ENCODE results near the gene DDAH1.
"Not testable (repeated sequence)": the region's sequence is repeated elsewhere in the genome, so short reads cannot be mapped to it uniquely, and the experiment has no call there.

Gene DDAH1

DNA sequence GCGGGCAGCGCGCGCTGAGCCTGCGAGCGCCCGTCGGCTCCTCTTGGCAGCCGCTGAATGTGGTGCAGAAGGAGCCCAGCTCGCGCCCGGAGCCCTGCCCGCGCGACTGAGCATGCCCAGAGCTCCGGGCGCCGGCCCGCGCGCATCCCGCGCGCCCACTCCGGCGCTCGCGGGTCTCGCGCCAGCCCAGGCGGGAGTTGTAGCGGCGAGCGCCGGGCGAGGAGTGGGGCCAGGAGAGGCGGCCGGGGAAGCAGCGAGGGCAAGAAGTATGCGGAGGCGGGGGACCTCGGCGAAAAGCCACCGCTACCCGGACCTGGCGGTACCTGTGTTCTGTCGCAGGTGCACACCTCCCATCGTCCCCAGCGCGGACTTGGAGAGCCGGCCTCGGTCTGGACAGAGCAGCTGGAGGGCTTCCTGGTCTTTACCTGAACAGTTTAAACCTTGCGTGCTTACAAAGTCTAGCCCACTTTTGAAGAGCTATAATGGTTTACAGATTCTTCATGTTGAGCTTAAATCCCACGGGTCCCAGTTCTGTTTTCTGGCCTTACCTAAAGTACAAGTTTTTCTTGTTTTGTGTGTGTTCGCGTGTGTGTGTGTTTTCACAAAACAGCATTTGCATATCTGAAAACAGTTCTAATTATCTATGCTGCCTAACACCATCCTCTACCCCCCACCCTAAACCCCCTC lies at the start of gene DDAH1:
TSS of gene DDAH1 (minus strand) at position 61 of the 687 bp plus-strand sequence. CDS start 114 bp downstream, outside the sequence.
- Histone ChIP-seq H3K4me2 (ENCODE audit: low read length) (peak within 1 kb of the TSS; percentile 97), H3K9ac (ENCODE audit: low read length) (peak within 1 kb of the TSS; percentile 60), H3K27me3 (ENCODE audit: low read depth, low read length) (0 out of 2 replicates have a peak, but pooled peaks cover 2% of the 10 kb centered on the region), H2AFZ (ENCODE audit: low read depth, low read length) (peak within 1 kb of the TSS; percentile 97), H3K9me3 (ENCODE audit: insufficient read depth, low read length) (peaks cover 3% of the 10 kb centered on the region; the same call in 1 of the 2 replicates), H3K4me1 (ENCODE audit: low read length) (peaks cover 12% of the 10 kb centered on the region; the same call in 1 of the 2 replicates), H4K20me1 (ENCODE audit: insufficient read depth, low read length) (no peaks in the 10 kb centered on the region), H3K27ac (ENCODE audit: low read length) (no peak within 1 kb of the TSS), H3K79me2 (ENCODE audit: low read length) (no peaks in the 10 kb centered on the region), H3K4me3 (ENCODE audit: low read length) (peak within 1 kb of the TSS; percentile 96), H3K36me3 (replicated peaks; ENCODE audit: low read depth, low read length) (no peaks in the 10 kb centered on the region)
- TF ChIP-seq EZH2phosphoT487 (IDR thresholded peaks at IDR 0.05; ENCODE audit: low read depth), result no peak
- TF ChIP-seq, protein P1, sequence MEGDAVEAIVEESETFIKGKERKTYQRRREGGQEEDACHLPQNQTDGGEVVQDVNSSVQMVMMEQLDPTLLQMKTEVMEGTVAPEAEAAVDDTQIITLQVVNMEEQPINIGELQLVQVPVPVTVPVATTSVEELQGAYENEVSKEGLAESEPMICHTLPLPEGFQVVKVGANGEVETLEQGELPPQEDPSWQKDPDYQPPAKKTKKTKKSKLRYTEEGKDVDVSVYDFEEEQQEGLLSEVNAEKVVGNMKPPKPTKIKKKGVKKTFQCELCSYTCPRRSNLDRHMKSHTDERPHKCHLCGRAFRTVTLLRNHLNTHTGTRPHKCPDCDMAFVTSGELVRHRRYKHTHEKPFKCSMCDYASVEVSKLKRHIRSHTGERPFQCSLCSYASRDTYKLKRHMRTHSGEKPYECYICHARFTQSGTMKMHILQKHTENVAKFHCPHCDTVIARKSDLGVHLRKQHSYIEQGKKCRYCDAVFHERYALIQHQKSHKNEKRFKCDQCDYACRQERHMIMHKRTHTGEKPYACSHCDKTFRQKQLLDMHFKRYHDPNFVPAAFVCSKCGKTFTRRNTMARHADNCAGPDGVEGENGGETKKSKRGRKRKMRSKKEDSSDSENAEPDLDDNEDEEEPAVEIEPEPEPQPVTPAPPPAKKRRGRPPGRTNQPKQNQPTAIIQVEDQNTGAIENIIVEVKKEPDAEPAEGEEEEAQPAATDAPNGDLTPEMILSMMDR (IDR thresholded peaks at IDR 0.05; ENCODE audit: low read depth, low read length), result no peak

DNA sequence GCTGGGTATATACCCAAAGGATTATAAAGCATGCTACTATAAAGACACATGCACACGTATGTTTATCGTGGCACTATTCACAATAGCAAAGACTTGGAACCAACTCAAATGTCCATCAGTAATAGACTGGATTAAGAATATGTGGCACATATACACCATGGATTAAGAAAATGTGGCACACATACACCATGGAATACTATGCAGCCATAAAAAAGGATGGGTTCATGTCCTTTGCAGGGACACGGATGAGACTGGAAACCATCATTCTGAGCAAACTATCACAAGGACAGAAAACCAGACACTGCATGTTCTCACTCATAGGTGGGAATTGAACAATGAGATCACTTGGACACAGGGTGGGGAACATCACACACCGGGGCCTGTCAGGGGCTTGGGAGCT lies 49.0 kb upstream of the DDAH1 start:
- not testable (repeated sequence) for H3K79me2 ChIP-seq (ENCODE audit: low read length); H4K20me1 ChIP-seq (ENCODE audit: insufficient read depth, low read length); H3K4me2 ChIP-seq (ENCODE audit: low read length); H2AFZ ChIP-seq (ENCODE audit: low read depth, low read length); H3K27me3 ChIP-seq (ENCODE audit: low read depth, low read length); H3K36me3 ChIP-seq (replicated peaks; ENCODE audit: low read depth, low read length); H3K27ac ChIP-seq (ENCODE audit: low read length); H3K4me1 ChIP-seq (ENCODE audit: low read length); H3K4me3 ChIP-seq (ENCODE audit: low read length); H3K9me3 ChIP-seq (ENCODE audit: insufficient read depth, low read length); H3K9ac ChIP-seq (ENCODE audit: low read length)

DNA sequence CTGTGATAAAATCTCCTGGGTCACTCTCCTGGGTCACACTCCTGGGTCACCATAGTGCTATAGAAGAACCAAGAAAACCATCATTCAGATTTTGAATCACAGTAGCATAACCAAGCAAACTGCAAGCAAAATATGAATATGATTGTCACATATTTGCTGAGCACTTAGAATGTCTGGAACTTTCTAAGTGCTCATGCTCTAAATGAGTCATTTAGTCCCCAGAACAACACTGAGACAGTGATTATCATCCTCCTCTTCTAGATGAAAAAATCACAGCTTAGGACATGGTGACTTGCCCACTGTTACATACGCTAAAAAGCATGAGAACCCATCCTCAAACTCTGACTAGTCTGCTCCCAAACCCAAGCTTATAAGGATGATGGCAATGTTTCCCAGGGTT lies 39.5 kb upstream of the DDAH1 start:
- no peak for TF ChIP-seq EZH2phosphoT487 (IDR thresholded peaks at IDR 0.05; ENCODE audit: low read depth)
- TF ChIP-seq, protein P1 (IDR thresholded peaks at IDR 0.05; ENCODE audit: low read depth, low read length), result no peak
- H3K4me1 ChIP-seq (ENCODE audit: low read length), result no peaks in the 10 kb centered on the region

DNA sequence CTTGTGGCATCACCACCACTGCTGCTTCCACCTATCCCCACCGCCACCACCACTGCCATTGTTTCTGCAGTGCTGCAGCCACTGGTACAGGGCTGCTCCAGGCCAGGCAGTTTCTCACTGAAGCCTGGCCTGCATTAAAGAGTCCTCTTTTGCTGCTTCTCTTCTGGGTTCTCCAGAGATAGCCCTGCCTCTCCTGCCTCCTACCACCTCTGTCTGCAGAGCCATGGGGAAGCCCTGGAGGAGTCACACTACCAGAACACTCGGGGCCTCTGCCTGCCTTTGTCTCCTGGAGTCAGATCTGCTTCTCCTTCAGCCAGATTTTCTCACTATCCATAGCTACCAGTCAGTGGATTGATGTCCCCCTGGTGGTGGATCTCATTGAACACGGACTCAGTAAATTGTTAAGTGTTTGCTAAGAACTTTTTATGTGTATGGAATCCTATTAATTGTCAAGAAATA lies 37.7 kb upstream of the DDAH1 start:
- Histone ChIP-seq H3K4me2 (ENCODE audit: low read length) (no peak overlapping the region), H3K27me3 (ENCODE audit: low read depth, low read length) (no peaks in the 10 kb centered on the region), H3K9me3 (ENCODE audit: insufficient read depth, low read length) (no peaks in the 10 kb centered on the region), H3K36me3 (replicated peaks; ENCODE audit: low read depth, low read length) (no peaks in the 10 kb centered on the region), H3K79me2 (ENCODE audit: low read length) (no peaks in the 10 kb centered on the region), H3K4me3 (ENCODE audit: low read length) (no peak overlapping the region), H3K9ac (ENCODE audit: low read length) (no peak overlapping the region), H2AFZ (ENCODE audit: low read depth, low read length) (no peak overlapping the region), H3K4me1 (ENCODE audit: low read length) (no peaks in the 10 kb centered on the region), H4K20me1 (ENCODE audit: insufficient read depth, low read length) (no peaks in the 10 kb centered on the region), H3K27ac (ENCODE audit: low read length) (no peak overlapping the region)
- no peak for TF ChIP-seq EZH2phosphoT487 (IDR thresholded peaks at IDR 0.05; ENCODE audit: low read depth)
- TF ChIP-seq, protein P1 (IDR thresholded peaks at IDR 0.05; ENCODE audit: low read depth, low read length), result peak; percentile 22

More for the DNA sequence above, 39.5 kb upstream of the DDAH1 start:
- no peaks in the 10 kb centered on the region for H3K27me3 ChIP-seq (ENCODE audit: low read depth, low read length)
- H3K27ac ChIP-seq (ENCODE audit: low read length), result no peak overlapping the region
- H3K36me3 ChIP-seq (replicated peaks; ENCODE audit: low read depth, low read length), result no peaks in the 10 kb centered on the region
- H3K9me3 ChIP-seq (ENCODE audit: insufficient read depth, low read length), result no peaks in the 10 kb centered on the region
- H4K20me1 ChIP-seq (ENCODE audit: insufficient read depth, low read length), result no peaks in the 10 kb centered on the region
- no peaks in the 10 kb centered on the region for H3K79me2 ChIP-seq (ENCODE audit: low read length)
- H2AFZ ChIP-seq (ENCODE audit: low read depth, low read length), result no peak overlapping the region
- H3K4me3 ChIP-seq (ENCODE audit: low read length), result no peak overlapping the region
- no peak overlapping the region for H3K4me2 ChIP-seq (ENCODE audit: low read length)
- H3K9ac ChIP-seq (ENCODE audit: low read length), result no peak overlapping the region
